NCI-H1105 treated with DMSO at 0.1 percent for 48 hours (cell line): ENCODE measurements around the gene KBTBD12.
"Not testable (repeated sequence)": the region's sequence is repeated elsewhere in the genome, so short reads cannot be mapped to it uniquely, and the experiment has no call there.

Source experiments
- DNase-seq: peaks from one replicate; lab custom pipeline; 2025; lab: John Stamatoyannopoulos, UW

The KBTBD12 gene, protein sequence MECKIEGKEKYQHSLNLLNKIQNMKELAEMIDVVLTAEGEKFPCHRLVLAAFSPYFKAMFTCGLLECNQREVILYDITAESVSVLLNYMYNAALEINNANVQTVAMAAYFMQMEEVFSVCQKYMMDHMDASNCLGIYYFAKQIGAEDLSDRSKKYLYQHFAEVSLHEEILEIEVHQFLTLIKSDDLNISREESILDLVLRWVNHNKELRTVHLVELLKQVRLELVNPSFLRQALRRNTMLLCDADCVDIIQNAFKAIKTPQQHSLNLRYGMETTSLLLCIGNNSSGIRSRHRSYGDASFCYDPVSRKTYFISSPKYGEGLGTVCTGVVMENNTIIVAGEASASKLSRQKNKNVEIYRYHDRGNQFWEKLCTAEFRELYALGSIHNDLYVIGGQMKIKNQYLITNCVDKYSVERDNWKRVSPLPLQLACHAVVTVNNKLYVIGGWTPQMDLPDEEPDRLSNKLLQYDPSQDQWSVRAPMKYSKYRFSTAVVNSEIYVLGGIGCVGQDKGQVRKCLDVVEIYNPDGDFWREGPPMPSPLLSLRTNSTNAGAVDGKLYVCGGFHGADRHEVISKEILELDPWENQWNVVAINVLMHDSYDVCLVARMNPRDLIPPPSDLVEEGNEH

DNA sequence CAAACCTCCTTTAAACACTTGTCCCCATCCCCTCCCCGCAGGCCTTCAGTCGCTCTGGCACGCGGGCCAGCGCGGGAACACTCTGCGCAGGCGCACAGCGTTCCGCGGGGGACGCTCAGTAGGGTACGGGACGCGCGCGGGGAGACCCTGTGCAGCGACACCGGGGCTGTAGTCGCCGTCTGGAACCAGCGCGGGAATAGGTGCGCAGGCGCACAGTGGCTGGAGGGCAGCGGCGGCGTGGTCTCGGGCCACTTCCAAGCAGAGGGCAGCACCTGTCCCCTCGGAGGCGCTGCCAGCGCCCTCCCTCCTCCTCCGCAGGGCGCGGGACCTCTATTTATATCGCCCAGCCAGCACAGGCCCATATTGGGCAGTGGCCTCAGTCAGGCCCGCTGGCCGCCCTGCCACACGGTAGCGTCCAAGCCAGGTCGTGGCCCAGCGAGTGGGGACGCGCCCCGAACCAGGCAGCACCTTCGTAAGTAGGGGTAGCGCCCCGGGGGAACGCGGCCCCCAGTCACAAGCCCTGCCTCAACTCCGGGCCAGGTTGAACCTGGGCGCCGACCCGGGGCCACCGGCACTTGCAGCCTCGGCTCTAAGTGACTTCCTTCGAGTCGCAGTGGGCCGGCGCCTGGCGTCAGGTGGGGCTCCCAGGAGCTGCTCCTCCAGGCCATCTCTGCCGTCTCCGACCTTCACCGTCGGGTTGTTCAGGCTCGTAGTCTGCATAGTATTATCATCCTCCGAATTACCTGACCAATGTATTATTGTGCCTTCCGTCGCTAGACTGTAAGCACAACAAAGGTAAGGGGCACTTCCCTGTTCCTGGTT, at the start of gene KBTBD12:
KBTBD12 (plus strand) TSS at position 118 of the 822 bp plus-strand sequence. CDS start 7,830 bp downstream, outside the sequence.
- DNase-seq: peak; percentile 88

DNA sequence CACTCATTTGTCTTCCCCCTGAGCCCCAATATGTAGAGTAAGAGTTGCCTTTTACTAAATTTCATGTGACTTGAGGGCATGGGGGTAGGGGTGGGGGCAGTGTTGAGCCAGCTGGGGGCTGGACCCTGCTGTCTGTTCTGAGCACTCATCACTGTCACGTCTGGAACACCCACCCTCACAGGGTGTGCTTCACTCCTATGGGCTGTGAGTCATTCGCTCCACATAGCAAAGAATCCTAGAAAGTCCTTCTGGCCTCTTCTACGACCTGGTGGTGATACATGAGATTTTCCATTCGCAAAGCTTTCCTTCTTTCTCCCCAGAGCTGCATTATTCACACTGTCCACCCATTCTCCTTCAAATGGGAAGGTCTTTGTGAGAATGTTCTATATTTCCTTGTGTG, 49.1 kb upstream of the KBTBD12 start:
- DNase-seq: no peak

DNA sequence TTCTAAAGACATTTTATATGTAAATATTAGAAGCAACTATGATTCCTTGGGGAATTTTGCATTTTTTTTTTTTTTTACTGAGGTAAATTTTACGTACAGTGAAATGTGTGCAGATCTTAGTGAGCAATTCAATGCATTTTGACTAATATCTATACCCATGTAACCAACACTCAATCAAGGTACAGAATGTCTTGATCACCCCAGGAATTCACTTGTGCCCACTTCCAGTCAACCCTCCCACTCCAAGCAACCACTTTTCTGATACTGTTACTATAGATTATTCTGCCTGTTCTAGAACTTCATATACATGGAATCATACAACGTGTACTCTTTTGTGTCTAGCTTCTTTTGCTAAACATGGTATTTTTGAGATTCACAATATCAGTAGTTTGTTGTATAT, 47.6 kb upstream of the KBTBD12 start:
- DNase-seq: no peak

DNA sequence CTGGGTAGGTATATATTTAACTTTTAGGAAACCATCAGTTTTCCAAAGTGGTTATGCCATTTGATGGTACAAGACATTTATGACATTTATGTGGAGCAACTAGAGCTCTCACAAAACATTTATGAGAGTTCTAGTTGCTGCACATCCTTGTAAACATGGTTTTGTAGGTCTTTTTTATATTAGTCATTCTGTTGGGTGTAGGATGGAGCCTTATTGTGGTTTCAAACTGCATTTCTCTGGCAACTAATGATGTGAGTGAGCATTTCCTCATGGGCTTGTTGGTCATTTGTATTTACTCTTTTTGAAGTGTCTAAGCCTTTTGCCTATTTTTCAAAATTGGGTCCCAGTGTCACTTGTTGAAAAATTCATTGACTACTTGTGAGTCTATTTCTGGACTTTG, 47.0 kb upstream of the KBTBD12 start:
- DNase-seq: no peak

DNA sequence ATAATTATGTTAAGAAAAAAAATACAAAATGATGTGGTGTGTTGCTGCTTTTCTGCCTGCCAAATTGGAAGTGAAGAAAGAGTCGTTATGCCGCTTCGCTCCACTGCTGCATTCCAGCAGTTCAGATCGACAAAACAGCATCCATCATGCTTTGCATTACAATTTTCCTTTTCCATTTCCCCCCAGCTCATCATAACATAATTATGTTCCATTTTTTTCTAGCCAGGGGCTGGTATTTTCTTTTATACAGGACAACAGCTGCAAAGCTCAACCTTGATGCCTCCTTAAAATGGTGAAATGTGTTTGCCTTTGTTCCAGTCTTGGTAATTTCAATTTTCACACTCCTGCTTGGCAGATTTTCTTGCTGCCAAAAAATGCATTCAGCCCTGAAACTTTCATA, 44.9 kb upstream of the KBTBD12 start:
- DNase-seq: no peak

DNA sequence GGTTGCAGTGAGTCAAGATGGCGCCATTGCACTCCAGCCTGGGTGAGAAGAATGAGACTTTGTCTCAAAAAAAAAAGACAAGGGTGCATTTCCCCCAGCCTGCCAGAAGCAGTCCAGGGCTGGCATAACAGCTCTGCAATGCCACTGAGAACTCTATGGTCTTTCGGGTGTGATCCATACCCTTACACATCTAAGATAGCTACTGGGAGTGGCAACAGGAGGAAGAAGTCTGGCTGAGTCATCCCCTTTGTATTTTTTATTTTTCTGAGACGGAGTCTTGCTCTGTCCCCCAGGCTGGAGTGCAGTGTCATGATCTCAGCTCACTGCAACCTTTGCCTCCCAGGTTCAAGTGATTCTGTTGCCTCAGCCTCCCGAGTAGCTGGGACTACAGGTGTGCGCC, 40.9 kb upstream of the KBTBD12 start:
- DNase-seq: not testable (repeated sequence)

DNA sequence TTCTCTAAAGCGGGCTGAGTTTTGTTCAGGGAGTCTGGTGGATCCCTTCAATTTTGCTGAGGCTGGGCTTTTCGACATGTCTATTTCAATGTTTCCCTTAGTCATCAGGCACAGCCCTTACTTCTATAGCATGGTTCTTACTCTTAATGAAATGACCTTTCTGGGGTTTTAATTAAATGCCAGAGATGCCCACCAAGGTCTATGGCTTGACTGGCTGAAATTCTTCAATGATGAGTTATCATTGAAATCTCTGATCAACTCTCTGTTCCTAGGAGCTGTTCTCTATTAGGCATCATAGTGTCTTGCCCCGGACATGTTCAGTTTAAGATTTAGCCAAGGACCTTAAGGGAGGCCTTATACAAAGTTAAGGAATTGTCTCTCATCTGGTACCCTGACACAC, 33.4 kb upstream of the KBTBD12 start:
- no peak for DNase-seq

DNA sequence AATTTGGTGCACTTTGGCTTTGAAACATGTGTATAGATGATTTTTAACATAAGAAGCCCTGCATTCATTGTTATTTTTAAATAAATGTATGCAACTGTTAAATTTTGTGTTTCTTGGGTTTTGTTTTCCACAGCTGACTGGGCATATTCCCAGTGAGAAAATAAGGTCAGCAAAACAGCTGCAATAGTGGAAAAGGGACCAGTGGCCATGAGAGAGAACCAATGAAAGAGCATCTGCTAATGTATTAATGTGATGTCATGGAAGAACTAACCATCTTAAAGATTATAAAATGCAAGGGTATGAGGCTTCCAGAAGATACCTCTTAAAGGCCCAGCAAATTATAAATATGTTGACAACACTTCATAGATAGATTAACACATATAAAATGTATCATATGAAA, 31.0 kb upstream of the KBTBD12 start:
- DNase-seq: no peak

DNA sequence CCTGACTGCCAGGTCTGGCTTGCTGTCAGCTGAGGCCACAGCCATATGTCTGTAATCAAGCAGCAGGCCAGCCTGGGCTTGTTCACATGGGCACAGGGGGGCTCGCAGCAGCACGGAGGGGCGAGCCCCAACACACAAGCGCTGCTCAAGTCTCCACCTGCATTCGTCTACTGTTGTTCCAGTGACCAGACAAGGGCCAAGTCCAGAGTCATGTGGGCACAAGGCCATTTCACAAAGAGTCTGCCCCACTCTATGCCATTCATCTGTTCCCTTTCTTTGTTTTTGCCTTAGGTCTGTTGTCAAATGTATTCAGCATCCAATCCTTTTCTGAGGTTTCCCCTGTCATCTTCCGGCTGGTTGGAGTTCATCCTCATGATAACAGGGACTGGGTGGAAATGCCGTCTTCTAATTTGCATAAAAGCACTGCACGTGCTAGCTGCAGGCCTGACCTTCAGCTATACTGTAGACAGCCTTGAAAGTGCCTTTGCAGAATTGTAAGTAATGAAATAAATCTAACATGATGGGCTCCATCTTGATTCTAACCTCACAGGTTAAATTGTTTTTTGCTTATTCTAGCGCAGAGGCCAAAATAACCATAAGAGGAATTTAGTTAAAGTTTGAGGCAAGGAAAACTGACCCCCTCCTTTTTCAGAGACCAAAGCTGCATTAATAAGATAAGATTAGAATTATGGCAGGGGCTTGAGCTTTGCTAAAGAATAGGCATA, 28.6 kb upstream of the KBTBD12 start:
- DNase-seq: peak; percentile 99

DNA sequence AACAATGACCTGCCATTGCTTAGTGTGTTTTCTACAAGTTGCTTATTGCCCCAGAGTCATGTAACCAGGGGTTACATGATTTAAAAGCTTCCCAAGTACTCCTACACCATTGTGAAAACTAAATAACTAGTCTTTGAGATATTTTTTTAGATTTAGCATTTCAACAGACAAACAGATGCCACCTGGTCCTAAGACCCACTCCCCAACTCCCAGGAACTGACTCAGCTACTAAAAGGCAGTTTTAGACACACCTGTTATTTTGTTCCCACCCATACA, 28.1 kb upstream of the KBTBD12 start:
- DNase-seq: no peak

DNA sequence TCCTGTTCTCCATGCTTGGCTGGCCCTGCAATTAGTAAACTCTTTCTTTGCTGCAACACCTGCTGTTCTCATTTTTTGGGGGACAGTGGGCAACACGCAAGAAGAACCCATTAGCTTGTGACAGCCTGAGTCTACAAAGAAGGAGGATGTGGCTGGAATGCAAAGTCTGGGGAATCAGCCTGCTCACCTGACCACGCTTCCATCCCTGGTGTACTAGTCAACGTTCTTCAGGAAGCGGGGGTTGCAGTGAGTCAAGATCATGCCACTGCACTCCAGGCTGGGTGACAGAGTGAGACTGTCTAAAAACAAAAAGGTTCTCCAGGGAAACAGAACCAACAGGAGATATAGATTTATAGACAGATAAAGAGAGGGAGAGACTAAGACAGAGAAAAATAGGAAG, 27.7 kb upstream of the KBTBD12 start:
- DNase-seq: no peak

DNA sequence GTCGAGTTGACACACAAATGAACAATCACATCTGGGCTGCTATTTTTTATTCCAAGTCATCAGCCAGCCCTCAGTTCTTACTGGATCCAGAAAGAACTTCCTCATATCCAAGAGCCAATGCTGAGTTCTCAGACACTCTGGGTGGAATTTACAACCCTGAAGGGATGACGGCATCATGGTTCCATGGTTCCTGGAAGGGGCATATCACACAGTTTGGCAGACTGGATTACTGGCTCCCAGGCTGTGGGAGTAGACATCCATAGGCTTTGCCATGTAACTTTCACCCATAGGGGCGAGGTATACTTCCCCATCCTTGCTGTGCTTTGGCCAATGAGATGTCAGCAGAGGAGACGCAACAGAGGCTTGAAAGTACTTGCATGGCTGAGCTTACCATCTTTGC, 26.9 kb upstream of the KBTBD12 start:
- DNase-seq: no peak

DNA sequence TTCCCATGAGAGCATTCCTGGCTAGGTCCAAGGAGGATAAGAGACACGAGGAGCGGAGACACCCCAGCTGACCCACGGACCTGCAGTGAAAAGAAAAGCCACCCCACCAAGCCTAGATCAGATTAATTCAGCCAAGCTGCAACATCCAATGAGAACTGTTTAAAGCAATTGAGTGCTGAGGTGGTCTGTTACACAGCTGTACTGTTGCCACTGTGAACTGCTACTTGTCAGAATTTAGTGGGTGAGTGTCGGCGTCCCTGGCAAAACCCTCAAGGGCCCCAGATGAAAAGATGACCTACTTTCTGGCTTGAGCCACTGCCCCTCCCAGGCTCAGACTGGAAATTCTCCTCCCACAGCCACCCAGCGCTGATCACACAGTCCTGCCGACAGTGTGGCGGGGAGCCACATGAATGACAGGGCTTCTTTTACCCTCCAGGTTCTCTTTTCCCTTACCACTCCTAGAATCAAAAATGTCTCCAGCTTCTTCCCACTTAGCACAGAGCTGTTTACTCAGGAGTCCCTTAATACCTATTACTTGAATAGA, 26.4 kb upstream of the KBTBD12 start:
- no peak for DNase-seq

DNA sequence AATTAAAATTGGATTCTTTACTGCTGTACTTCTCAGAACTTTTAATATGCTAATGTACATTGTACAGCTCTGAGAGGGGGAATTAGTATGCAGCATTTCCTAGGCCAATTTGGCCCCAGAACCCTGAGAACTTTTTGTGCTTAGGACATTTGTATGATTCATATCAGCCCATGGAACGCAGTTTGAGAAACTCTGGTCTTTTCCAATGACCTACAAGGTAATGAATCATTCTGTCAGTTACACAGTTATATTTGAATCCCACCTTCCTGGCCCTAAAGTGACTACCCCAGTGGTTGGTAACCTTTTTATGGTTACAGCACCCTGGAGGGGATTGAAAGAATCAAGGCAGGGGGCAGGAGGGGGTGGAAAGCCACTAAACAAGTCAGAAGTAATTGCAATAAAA, 25.6 kb upstream of the KBTBD12 start:
- DNase-seq: no peak

DNA sequence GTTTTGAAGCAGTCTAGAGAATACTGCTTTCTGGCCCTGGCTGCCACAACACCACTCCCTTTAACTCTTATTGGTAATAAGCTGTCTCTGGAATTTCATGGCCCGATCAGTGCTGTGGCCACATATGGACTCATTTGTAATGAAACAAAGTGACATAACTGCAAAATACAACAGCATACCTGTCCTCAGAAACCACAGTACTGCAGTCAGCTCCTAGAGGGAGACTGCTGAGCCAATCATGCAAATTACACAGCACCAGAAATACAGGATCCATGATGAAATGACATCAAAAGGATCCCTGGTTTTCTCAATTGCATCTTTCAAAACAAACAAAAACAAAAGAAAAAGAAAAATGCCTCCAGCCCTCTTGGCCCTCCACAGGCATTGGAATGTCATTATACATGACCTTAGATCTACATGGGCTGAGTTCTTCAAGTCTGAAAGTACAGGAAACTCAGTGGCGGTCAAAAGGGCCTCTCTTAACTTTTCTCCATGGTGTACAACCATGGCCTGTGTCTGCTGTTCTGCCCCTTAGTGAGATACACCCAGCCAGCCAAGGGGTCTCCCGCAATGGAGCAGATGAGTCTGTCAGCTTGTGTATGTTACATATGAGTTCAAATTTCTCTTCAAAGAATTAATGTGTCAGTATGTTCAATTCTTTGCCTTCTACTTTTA, 24.9 kb upstream of the KBTBD12 start:
- no peak for DNase-seq

DNA sequence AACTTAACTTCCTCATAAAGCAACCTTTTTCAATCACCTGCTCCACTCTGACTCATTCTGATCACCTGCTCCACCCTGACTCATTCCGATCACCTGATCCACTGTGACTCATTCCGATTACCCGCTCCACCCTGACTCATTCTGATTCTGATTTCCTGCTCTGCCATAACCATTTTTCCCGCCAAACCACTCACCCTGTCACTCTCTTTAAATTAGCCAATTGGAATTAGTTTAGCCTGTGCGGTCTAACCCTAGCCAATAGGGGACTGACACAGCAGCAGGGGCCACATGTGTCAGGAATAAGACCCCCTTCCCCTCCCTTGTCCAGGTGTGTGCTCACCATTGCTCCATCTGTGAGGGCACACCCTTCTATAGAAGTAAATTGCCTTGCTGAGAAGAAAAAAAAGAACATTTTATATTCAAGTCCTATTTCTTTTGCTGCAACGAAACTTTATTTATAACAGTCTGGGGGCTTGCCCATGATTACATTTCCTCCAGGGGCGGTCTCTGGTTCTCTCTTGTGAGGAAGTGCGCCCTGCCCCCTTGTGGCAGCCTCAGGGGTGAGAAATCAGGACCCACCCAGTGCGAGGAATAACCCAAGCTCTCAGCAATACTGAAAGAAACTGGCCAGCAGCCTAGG, 24.3 kb upstream of the KBTBD12 start:
- not testable (repeated sequence) for DNase-seq

DNA sequence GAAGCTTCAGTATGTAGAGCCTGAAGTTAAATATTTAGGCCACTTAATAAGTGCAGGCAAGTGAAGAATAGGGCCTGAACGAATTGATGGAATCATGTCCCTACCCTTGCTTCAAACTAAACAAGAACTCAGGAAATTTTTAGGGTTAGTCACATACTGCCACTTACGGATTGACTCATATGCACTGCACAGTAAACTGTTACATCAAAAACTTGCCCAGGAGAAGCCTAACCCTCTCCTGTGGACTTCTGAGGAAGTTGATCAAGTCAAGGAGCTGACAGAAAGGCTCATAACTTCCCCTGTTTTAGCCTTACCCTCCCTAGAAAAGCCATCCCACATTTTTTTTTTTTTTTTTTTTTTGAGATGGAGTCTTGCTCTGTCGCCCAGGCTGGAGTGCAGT, 20.6 kb upstream of the KBTBD12 start:
- DNase-seq: no peak

DNA sequence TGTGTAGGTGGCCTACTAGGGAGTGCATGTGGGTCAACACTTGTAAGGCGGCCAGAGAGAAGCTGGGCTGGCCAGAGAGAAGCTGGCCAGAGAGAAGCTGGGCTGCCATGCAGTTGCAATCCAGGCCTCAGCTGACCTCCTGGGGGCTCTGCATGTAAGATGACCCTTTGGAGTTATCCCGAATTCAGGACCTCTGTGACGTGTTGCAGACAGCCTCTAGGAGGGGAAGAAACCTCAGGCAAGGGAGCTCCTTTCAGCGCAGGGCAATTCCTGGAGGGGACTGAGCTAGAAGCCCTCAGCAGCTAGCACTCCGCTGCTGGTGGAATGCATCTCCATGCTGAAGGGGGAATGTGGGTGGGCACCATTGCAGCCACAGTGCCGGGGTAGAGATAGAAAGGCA, 15.8 kb upstream of the KBTBD12 start:
- DNase-seq: no peak

DNA sequence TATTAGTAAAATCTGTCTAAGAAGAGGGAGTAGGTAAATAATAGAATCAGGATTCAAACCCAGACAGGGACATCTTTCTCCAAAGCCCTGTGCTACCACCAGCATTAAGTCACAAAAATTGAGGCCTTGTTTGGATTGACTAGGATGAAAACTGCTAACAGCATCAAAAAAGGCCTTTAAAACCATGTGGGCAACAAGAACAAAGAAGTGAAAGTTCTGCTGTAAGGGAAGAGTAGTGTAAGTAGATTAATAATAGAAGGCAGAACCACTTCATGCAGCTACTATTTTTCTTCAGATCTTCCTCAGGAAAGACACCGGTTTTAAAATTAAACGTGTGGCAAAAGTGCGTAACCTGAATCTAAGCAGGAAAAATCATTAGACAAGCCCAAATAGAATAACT, 15.3 kb upstream of the KBTBD12 start:
- no peak for DNase-seq

DNA sequence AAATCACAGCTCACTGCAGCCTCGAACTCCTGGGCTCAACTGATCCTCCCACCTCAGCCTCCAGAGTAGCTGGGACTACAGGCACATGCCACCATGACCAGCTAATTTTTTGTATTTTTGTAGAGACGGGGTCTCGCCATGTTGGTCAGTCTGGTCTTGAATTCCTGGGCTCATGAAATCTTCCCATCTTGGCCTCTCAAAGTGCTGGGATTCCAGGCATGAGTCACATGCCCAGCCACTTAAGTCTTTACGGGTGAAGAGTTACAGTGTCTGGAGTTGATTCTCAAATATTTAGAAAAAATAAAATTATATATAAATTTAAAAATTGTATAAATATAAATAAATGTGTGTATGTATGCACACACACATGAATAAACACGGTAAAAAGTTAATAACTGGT, 14.5 kb upstream of the KBTBD12 start:
- DNase-seq: no peak

DNA sequence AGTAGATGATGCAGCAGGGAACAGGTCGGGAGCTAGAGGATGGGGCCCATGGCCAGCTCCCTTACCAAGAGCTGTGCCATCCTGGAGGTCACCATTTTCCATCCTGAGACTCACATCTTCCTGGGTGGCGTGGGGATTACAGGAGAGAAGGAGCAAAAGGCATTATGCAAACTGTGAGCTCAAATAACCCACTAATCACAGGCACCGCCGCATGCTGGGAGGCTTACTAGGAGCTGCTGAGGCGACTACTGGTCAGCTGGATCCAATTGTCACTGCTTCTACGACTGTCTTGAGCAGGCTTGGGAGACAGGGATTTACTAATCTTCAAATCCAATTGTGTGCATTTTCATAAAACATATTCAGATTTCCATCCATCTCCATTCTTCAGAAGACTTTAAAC, 12.5 kb upstream of the KBTBD12 start:
- DNase-seq: no peak
